ENCODE measurements around the gene MFN1.

Gene MFN1

DNA sequence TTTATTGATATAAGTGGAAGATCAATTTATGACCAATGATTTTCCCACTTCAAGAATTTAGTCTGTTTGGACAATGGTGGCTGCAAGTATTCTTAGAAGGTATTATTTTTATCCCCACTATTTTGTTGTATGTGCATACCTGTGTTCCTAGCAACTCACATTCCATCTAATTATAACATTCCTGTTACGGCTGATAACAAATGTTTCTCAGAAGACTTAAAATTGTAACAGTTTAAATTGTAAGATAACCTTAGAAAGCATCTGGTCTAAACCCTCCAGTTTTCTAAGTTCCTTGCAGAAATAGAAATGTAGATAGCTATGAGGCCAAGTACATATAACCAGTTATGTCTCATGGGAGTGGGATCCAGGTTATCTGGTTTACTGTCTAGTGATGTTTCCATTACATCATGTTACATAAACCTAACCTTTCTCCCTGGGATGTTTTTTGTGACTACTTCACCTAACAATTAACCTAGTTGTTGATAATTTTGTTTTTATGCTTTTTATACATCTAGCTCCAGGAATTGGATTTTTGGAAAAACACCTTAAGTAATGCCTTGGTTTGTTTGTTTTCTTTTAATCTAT, 11.1 kb upstream of the MFN1 start:
- no peak for DNase-seq (ENCODE audit: low read depth in 2 of 2)

DNA sequence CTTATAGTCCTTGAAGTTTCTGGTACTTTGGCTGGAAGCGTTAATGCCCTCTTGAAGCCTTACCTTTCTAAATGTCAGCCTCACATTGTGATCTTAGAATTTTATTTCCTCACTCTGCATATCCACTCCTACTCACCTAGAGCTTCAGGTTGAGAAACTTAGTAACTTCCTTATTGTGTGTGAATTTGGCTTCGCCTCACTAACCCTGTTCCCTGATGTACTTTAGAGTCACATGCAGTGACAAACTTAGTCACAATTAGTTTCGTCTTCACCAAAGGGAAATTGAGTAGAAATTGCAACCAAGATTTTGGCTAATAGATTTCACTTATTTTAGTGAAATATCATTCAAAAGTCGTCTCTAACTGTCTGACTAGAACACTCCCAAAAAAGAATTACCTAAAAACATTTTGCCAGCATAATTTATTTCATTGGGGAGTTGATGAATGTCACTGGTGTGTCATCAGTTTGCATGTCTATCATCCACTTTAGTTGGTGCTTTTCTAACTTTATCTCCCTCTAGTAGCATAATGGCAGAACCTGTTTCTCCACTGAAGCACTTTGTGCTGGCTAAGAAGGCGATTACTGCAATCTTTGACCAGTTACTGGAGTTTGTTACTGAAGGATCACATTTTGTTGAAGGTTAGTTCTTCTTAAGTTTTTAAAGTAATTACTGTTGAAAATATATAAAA, 960 bp downstream of the MFN1 start:
- no peak for DNase-seq (ENCODE audit: low read depth in 2 of 2)

DNA sequence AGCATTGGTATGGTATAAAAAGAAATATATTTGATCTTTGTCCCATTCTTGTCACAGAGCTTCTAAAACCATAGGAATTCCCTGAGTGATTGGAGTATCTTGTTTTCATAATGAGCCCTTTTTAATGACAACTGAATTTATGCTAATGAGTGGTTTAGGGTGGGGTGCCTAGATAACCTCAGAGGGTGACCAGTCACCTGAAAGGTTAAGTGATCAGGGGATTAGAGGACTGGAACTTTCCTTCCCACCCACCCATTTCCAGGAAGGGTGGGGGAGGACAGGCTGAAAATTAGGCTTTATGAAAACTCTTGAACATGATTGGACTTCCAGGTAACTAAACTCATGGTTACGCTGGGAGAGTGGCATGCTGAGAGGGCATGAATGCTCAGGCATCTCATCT, 8.5 kb downstream of the MFN1 start:
- DNase-seq (ENCODE audit: low read depth in 2 of 2): no peak

DNA sequence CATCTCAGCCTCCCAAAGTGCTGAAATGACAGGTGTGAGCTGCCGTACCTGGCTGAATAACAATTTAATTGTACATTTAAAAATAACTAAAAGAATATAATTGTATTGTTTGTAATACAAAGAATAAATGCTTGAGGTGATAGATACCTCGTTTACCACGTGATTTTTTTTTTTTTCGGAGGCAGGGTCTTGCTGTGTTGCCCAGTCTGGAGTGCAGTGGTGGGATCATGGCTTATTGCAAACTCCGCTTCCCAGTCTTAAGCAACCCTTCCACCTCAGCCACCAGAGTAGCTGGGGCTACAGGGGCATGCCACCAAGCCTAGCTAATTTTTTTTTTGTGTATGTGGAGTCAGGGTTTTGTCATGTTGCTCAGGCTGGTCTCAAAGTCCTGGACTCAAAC, 15.8 kb downstream of the MFN1 start:
- DNase-seq (ENCODE audit: low read depth in 2 of 2): no peak

DNA sequence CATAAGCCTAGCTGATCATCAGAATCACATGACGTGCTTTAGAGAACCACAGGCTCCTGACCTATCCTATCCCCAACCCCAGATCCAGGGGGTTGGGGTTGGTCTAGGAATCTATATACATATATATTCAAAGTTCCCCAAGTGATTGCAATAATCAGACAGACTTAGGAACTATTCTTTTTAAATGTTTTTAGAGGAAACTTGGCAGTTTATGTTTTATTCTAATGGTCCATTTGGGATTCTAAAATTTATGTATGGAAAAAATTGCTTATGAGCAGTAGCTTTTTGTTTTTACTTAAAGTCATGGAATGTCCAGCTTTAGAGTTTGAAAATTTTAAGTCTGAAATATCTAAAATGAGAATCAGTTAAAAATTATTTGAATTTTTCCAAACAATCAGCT, 22.1 kb downstream of the MFN1 start:
- no peak for DNase-seq (ENCODE audit: low read depth in 2 of 2)

DNA sequence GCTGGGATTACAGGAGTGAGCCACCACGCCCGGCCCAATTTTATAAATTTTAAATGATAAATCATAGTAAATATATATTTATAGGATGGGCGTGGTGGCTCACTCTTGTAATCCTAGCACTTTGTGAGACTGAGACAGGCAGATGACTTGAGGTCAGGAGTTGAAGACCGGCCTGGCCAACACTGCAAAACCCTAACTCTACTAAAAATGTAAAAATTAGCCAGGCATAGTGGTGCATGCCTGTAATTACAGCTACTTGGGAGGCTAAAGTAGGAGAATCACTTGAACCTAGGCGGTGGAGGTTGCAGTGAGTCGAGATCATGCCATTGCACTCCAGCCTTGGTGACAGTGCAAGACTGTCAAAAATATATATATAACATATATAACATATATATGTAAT, 26.4 kb downstream of the MFN1 start:
- no peak for DNase-seq (ENCODE audit: low read depth in 2 of 2)

DNA sequence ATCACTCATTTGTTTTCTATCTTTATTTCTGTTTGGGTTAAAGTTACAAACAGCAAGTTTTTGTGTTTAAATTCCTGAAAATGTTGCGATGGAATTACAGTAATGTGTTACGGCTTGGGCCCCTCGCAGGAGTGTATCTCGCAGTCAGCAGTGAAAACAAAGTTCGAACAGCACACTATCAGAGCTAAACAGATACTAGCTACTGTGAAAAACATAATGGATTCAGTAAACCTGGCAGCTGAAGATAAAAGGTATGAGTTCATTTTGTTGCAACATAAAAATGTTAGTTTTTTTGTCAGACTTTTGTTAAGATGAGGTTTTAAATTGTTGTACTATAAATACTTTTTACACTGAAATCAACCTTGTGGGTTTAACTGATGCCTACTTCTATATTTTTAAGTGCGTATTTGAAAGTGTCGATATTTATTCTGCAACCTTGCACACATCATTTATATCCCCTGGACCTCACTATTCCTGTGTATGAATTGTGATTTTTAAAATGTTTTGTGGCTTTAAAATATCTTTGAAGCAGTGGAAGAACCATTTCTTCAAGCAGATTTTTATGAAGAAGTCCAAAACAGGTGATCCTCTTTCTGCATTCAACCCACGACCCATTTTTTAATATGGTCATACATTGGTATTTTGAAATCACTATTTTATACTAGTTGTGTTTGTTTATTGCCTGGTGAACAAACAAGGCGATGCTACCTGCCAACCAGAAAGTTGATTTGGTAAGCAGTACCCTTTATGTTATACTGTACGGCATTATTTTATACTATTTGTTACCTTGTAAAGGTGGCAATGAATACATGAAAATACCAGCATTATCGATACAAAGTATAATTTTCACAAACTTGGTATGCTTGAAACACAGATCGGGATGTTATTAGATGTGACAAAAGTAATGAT, 27.8 kb downstream of the MFN1 start:
- DNase-seq (ENCODE audit: low read depth in 2 of 2): no peak

DNA sequence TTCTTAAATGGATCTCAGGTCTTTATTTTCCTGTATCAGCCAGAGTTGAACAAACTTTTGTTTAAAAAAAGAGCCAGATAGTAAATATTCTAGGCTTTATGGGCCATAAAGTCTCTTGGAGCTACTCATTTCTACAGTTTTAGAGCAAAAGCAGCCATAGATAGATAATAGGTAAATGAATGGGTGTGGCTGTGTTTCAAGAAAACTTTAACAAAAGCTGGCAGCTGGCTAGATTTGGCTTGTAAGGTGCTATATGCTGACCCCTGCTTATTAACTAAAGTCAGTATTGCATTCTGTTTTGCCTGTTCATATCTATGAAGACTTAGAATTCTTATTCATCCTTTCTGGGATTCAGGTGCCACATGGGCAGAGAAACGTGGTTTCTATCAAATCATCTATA, 29.0 kb downstream of the MFN1 start:
- no peak for DNase-seq (ENCODE audit: low read depth in 2 of 2)

DNA sequence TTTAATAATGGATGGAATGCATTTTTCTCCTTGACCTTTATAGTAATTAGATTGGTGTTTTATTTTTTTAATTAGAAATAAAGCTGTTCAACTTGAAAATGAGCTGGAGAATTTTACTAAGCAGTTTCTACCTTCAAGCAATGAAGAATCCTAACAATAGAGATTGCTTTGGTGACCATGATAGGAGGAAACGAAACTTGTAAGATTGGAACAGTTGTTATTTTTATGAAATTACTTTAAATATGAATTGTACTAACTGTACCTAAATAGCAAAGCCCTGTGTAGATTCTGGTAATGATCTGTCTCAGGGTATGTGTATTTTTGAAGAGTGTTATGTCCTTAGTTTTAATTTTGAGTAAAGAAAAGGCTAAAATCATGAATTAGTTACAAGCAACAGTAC, 44.4 kb downstream of the MFN1 start:
- DNase-seq (ENCODE audit: low read depth in 2 of 2): no peak

DNA sequence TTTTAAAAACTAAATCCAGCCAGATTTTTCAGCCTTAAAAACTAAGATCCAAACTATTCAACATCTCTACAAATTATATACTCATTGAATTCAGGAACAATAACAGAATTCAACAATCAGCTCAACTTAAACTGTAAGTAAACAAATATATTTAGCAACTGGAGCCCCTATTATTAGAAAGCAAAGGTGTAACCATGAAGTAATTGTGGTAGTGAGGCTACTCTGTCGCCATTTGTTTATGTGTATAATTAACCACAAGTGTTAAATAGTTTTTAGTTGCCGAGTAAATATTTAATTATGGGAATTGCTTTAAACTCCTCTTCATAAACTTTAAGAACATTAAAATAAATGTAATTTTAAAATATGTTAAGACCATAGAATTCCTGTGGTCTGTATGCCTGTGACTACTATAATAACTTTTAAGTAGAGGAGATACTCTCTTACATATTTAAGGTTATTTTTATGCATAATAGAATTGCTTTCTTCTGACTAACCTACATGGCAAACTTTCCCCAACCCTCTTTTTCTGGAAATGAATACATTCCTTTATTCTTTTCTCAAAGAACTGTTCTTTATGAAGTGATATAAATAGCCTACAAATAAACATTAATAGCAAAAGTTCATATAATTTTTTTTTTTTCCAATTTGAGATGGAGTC, 51.2 kb downstream of the MFN1 start:
- no peak for DNase-seq (ENCODE audit: low read depth in 2 of 2)

DNA sequence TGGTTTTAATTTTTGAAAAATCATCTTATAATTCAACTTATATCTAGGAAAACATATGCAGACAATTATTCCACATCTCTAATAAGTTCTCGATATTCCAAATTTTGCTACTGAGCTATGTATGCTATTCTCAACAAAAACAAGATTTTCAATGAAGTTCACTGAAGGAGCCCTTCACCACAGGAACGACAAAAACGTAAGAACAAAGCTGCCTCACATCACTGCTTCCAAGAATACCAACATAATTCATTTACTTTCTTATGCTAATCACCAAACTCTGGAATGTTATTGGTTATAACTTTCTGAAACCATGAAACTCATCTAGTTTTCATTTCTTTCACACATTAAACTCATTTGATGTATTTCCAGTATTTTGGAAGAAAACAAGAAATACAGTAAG, 54.1 kb downstream of the MFN1 start:
- no peak for DNase-seq (ENCODE audit: low read depth in 2 of 2)

DNA sequence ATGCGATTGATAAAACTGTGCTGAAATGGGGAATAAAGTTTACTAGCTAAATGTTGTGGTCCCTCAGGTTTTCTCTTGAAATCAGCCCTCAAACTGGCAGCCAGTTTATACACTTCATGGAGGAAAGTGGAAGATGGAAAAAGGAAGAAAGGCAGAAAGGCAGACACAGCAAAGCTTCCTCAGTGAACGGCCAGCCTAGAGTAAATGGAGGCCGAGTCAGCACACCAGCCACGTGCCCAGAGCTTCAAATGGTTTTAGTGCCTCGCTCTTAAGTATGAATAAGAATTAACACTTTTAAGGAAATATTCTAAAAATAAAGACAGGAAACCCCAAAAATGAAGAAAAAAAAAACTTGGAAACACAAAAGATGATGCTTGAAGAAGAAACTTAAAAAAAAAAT, 55.5 kb downstream of the MFN1 start:
- no peak for DNase-seq (ENCODE audit: low read depth in 2 of 2)

DNA sequence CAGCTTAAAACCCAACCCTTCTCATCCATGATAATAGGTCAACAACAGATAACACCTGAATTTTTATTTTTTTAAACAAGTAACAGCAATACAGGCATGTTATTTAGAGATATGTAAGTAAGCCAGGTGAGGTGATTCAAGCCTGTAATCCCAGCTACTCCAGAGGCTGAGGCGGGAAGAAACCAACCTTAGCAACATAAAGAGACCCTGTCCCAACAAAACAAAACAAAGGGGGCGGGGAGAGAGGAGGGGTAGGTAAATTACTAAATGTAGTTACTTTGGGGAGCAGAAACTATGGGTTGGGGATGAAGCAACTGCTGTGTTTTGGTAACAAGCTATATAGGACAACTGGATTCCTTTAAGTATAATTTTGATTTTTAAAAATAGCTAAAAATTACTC, 56.8 kb downstream of the MFN1 start:
- no peak for DNase-seq (ENCODE audit: low read depth in 2 of 2)

DNA sequence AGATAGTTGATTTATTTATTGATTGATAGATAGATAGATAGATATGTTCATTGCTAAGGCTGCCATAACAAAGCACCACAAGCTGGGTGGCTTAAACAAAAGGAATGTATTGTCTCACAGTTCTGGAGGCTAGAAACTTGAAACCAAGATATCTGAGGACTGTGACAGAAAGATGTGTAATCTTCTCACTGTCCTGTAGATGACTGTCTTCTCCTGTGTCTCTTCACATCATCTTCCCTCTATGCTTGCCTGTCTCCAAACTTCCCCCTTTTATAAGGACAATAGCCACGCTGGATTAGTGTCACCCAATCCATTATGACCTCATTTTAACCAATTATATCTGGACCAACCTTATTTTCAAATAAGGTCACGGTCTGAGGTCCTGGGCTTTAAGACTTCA, 62.8 kb downstream of the MFN1 start:
- no peak for DNase-seq (ENCODE audit: low read depth in 2 of 2)

DNA sequence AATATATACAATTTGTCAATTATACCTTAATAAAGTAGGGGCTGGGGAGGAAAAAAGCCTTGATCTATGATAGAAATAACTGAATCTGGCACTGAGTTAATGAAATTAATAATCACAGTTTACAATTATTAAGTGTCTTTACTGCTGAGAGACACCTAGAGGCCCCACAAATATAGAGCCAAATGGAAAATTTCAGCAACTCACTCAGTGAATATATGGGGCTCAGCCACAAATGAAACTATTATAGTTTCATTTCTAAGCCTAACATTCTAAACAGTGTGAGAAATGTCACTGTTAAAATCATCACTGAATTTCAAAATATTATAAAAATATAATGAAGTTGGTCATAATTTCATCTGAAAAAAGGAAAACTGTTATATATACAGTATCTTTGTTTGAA, 63.5 kb downstream of the MFN1 start:
- DNase-seq (ENCODE audit: low read depth in 2 of 2): no peak

DNA sequence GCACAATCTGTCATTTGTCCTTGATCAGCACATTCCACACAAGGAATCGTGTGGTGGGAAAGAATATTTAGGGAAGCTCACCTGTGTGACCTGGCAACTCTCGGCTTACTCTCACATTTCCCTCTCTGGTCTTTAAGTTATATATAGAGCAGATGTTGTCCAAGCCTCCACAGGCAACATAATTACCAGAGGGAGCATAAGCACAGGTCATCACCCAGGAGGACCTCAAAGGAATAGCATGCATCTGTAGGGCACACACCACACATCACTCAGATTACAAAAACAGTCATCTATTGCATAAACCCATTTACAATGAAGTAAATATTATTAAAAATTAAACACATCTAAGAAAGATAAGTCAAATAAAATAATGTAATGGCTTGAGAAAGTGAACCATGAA, 67.3 kb downstream of the MFN1 start:
- DNase-seq (ENCODE audit: low read depth in 2 of 2): no peak

DNA sequence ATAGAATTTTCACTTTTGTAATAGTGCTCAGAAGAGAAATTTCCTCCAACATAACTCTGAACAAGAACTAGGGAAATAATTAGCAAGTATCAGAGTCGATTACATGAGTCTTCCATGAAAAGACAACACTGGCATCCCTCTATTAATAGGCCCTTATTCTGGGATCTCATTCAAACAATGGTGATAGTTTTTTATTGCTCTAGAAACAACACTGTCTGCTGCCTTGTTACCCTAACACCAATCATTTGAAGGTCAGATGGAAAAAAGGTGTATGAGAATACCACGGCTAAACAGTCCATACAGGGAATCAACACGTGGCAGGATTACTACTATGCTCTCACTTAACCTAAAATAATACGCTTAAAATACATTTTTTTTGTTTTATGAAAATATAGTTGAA, 67.9 kb downstream of the MFN1 start:
- no peak for DNase-seq (ENCODE audit: low read depth in 2 of 2)

DNA sequence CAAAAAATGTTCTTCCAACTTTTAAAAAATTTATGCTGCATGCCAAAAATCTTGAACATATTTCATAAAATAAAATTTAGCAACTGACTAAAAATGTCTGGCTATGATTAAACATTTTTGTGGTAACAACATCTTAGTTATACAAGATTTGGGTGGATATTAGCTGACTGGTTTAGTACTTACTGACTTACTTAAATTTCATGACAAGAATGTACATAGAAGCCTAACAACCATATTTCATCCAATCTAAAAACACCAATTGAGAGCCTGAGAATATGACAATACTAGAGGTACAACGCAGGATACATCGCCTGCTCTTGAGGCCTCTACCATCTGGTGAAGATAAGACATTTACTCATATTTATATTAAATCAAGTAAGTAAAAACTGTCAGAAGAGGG, 69.2 kb downstream of the MFN1 start:
- no peak for DNase-seq (ENCODE audit: low read depth in 2 of 2)

DNA sequence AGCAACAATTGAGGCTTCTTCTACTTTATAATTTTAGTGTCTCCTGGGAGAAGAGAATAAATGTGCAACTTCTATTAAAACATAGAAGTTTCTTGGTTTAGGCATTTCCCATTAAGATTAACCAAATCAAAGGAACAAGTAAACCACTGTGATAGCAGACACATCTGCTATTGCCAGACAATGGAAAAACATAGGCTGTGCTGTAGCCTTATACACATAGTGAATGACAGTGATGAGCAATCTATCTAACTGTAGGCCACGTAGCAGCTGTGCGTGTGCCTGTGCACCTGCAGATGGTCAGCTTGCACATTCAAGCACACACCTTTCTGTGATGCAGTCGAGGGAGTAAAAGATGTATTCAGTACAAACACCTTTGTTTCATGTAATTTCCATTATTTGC, 71.1 kb downstream of the MFN1 start:
- no peak for DNase-seq (ENCODE audit: low read depth in 2 of 2)

DNA sequence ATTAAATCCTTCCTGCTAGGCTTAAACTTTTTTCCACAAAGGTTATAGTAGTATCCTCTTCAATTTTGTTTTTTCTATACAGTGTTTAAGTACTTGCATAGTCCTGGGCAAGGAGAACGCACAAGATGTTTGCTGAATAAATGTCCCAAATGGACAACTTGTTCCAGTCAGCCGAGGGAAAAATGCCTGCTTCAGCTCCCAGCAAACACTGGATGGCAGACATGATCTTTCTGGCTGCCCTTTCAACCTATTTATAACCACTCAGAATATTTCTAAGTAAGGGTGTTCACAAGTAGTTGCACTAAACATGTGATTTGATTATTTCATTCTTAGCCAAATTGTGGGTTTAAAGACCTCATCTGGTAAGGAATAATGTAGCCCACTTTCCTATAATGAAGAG, 74.0 kb downstream of the MFN1 start:
- DNase-seq (ENCODE audit: low read depth in 2 of 2): no peak

DNA sequence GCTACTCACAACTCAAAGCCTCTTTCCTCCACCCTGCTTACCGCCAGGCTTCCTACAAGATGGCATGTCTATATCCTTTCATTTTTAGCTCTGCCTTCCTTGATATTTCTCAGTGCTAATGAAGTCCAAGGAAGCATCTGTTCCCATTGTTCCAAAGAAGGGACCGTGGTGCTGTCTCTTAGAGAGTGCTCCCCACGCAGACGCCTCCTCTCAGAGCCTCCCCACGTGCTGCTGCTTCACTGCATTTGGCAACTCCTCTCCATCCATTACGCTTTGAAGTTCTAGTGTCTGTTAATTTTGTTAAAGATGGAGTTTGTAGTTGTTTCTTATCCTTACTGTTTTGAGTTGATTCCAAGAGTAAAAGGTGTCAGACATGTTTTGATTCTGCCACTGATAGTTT, 77.6 kb downstream of the MFN1 start:
- no peak for DNase-seq (ENCODE audit: low read depth in 2 of 2)

DNA sequence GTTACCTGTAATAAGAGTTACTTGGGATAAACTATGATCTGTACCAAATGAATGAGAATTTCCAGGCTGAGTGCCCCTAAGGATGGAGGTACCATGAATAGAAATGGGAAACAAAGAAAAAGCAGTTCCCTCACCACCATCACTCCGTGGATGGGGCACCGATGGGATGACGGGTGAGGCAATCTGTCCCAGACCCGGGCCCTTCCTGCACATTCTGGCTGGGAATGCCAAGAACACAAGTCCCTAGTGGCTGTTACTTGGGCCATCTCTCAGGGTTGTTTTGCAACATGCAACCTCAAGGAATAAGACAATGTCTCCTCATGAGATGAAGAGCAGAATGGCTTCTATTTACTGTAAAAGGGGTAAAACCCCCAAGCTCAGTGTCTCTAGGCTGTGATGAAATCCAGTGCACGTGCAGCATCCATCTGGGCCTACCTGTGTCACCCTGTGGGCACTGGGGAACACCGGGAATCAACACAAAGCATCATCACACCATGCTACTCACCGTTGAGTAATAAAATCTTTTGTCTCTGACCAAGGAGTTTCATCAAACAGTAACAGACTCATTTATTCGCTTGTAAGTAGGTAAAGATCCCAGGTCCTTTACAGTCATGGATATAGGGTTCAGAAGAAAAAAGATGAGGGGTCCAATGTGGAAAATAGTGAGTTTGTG, 81.5 kb downstream of the MFN1 start:
- no peak for DNase-seq (ENCODE audit: low read depth in 2 of 2)

All from stimulated activated CD8-positive, alpha-beta memory T cell treated with anti-CD3 and anti-CD28 coated beads, Interleukin-2, amount 100 ng/mL, for 48 hours (primary cell).